Measurements from ENCODE around the gene GDF10. TPM values are rescaled to one million over a fixed set of nuclear protein-coding genes. Genes with fewer than 3 reads are reported as not detected.

Gene GDF10
- total RNA-seq, 2 experiments from 2014 or later, result 4.1 TPM

- no peaks in the 10 kb centered on the region for H3K9me3 Mint-ChIP-seq
- H3K36me3 Mint-ChIP-seq, result no peaks in the 10 kb centered on the region
- H3K27ac Mint-ChIP-seq, result no peak overlapping the region
- H3K4me3 Mint-ChIP-seq, result no peak overlapping the region
- H3K27me3 Mint-ChIP-seq, result peaks cover 9% of the 10 kb centered on the region
- no peaks in the 10 kb centered on the region for H3K4me1 Mint-ChIP-seq
- no peak for DNase-seq
Measured at GRCh38 chr10:47337310-47337709, 37.3 kb downstream of the GDF10 start.

- Mint-ChIP-seq H3K9me3 (no peaks in the 10 kb centered on the region), H3K36me3 (no peaks in the 10 kb centered on the region), H3K4me1 (no peaks in the 10 kb centered on the region), H3K4me3 (no peak overlapping the region), H3K27ac (no peak overlapping the region), H3K27me3 (peaks cover 9% of the 10 kb centered on the region)
- DNase-seq, result no peak
Measured at GRCh38 chr10:47339186-47339735, 39.3 kb downstream of the GDF10 start.

GRCh38 chr10:47339759-47340607 is 40.0 kb downstream of the GDF10 start:
- DNase-seq, result no peak
- no peaks in the 10 kb centered on the region for H3K4me1 Mint-ChIP-seq
- H3K27ac Mint-ChIP-seq, result no peak overlapping the region
- H3K9me3 Mint-ChIP-seq, result no peaks in the 10 kb centered on the region
- H3K4me3 Mint-ChIP-seq, result no peak overlapping the region
- H3K36me3 Mint-ChIP-seq, result no peaks in the 10 kb centered on the region
- peaks cover 9% of the 10 kb centered on the region for H3K27me3 Mint-ChIP-seq

- Mint-ChIP-seq H3K9me3 (no peaks in the 10 kb centered on the region), H3K36me3 (no peaks in the 10 kb centered on the region), H3K4me1 (no peaks in the 10 kb centered on the region), H3K27me3 (peaks cover 9% of the 10 kb centered on the region), H3K4me3 (no peak overlapping the region), H3K27ac (no peak overlapping the region)
- peak; percentile 64 for DNase-seq
Measured at GRCh38 chr10:47340608-47341170, 40.7 kb downstream of the GDF10 start.

GRCh38 chr10:47344996-47345870 is 45.2 kb downstream of the GDF10 start:
- Mint-ChIP-seq H3K27ac (no peak overlapping the region), H3K9me3 (no peaks in the 10 kb centered on the region), H3K36me3 (no peaks in the 10 kb centered on the region), H3K4me3 (no peak overlapping the region), H3K4me1 (no peaks in the 10 kb centered on the region), H3K27me3 (peaks cover 8% of the 10 kb centered on the region)
- no peak for DNase-seq

GRCh38 chr10:47346581-47347302 is 46.7 kb downstream of the GDF10 start:
- H3K27ac Mint-ChIP-seq, result no peak overlapping the region
- no peak for DNase-seq
- no peaks in the 10 kb centered on the region for H3K36me3 Mint-ChIP-seq
- H3K4me3 Mint-ChIP-seq, result no peak overlapping the region
- H3K4me1 Mint-ChIP-seq, result no peaks in the 10 kb centered on the region
- no peaks in the 10 kb centered on the region for H3K9me3 Mint-ChIP-seq
- H3K27me3 Mint-ChIP-seq, result no peaks in the 10 kb centered on the region

GRCh38 chr10:47347303-47347675 is 47.3 kb downstream of the GDF10 start:
- no peaks in the 10 kb centered on the region for H3K36me3 Mint-ChIP-seq
- no peak overlapping the region for H3K4me3 Mint-ChIP-seq
- no peaks in the 10 kb centered on the region for H3K9me3 Mint-ChIP-seq
- no peaks in the 10 kb centered on the region for H3K27me3 Mint-ChIP-seq
- DNase-seq, result no peak
- no peak overlapping the region for H3K27ac Mint-ChIP-seq
- no peaks in the 10 kb centered on the region for H3K4me1 Mint-ChIP-seq

GRCh38 chr10:47348138-47348651 is 48.2 kb downstream of the GDF10 start, which contains the start of gene RBP3:
RBP3 (plus strand) TSS chr10:47348363; CDS start chr10:47348485, 122 bp downstream.
- H3K36me3 Mint-ChIP-seq, result no peaks in the 10 kb centered on the region
- no peak for DNase-seq
- no peaks in the 10 kb centered on the region for H3K9me3 Mint-ChIP-seq
- no peaks in the 10 kb centered on the region for H3K27me3 Mint-ChIP-seq
- H3K27ac Mint-ChIP-seq, result no peak within 1 kb of the TSS
- no peaks in the 10 kb centered on the region for H3K4me1 Mint-ChIP-seq
- no peak within 1 kb of the TSS for H3K4me3 Mint-ChIP-seq

- no peaks in the 10 kb centered on the region for H3K9me3 Mint-ChIP-seq
Measured at GRCh38 chr10:47348661-47349470, 48.9 kb downstream of the GDF10 start.

GRCh38 chr10:47349516-47349915 is 49.5 kb downstream of the GDF10 start:
- Mint-ChIP-seq H3K4me3 (no peak overlapping the region), H3K4me1 (no peaks in the 10 kb centered on the region), H3K27ac (no peak overlapping the region), H3K36me3 (no peaks in the 10 kb centered on the region), H3K9me3 (no peaks in the 10 kb centered on the region), H3K27me3 (no peaks in the 10 kb centered on the region)
- no peak for DNase-seq

More at GRCh38 chr10:47348661-47349470, 48.9 kb downstream of the GDF10 start:
- no peaks in the 10 kb centered on the region for H3K27me3 Mint-ChIP-seq
- DNase-seq, result no peak
- no peak overlapping the region for H3K27ac Mint-ChIP-seq
- H3K36me3 Mint-ChIP-seq, result no peaks in the 10 kb centered on the region
- H3K4me1 Mint-ChIP-seq, result no peaks in the 10 kb centered on the region
- no peak overlapping the region for H3K4me3 Mint-ChIP-seq

- no peak overlapping the region for H3K4me3 Mint-ChIP-seq
- H3K27ac Mint-ChIP-seq, result no peak overlapping the region
- no peaks in the 10 kb centered on the region for H3K27me3 Mint-ChIP-seq
- no peaks in the 10 kb centered on the region for H3K36me3 Mint-ChIP-seq
- DNase-seq, result no peak
- H3K4me1 Mint-ChIP-seq, result no peaks in the 10 kb centered on the region
- H3K9me3 Mint-ChIP-seq, result no peaks in the 10 kb centered on the region
Measured at GRCh38 chr10:47349941-47350371, 50.0 kb downstream of the GDF10 start.

GRCh38 chr10:47350671-47351640 is 51.0 kb downstream of the GDF10 start:
- no peak for DNase-seq
- H3K4me1 Mint-ChIP-seq, result no peaks in the 10 kb centered on the region
- no peak overlapping the region for H3K27ac Mint-ChIP-seq
- no peaks in the 10 kb centered on the region for H3K9me3 Mint-ChIP-seq
- H3K36me3 Mint-ChIP-seq, result no peaks in the 10 kb centered on the region
- no peaks in the 10 kb centered on the region for H3K27me3 Mint-ChIP-seq
- H3K4me3 Mint-ChIP-seq, result no peak overlapping the region

All from activated naive CD8-positive, alpha-beta T cell treated with anti-CD3 and anti-CD28 coated beads for 36 hours (primary cell).